DND-41 (cell line): ENCODE data around the gene CPEB2.
A peak's percentile ranks its signal among the peaks of the same experiment; 100 is the strongest.

Experiments
- EZH2 ChIP-seq: IDR thresholded peaks from 3 replicates; pipeline ENCODE4 v1.6.1; 2012; ENCODE audit warnings: borderline replicate concordance, low read depth, mild to moderate bottlenecking, moderate library complexity, low read length, inconsistent platforms; ENCODE audit not compliant: severe bottlenecking
- TF ChIP-seq, protein P1 (sequence below): IDR thresholded peaks from 2 replicates; pipeline ENCODE4 v1.5.1; 2012; ENCODE audit warnings: borderline replicate concordance, low read length, moderate library complexity, mild to moderate bottlenecking; ENCODE audit not compliant: poor library complexity, severe bottlenecking; ENCODE audit errors: extremely low read depth

DNA sequence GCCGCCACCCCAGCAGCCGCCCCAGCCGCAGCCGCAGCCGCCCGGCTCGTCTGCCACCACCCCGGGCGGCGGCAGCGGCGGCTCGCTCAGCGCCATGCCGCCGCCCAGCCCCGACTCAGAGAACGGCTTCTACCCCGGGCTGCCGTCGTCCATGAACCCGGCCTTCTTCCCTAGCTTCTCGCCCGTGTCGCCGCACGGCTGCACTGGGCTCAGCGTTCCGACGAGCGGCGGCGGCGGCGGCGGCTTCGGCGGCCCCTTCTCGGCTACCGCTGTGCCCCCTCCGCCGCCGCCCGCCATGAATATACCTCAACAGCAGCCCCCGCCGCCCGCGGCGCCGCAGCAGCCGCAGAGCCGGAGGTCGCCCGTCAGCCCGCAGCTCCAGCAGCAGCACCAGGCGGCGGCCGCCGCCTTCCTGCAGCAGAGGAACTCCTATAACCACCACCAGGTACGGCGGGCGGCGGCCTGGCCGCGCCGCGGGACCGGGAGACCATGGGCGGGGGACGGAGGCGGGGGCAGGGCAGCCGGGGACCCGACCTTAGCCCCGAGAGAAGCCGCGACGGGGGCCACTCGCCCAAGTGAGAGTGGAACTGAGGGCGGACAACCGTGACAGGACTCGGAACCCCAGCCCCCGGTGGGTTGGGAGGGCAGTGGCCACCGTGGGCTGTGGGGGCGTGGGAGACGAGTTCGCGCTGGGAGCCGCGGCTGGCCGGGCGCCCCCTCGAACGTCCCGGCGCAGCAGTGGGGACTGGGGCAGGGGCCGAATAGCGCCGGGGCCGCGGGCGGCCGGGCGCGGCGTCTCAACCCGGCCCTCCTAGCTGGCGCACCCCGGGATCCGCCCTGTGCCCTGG lies 1.8 kb downstream of the CPEB2 start:
- peak; percentile 96 for TF ChIP-seq EZH2
- TF ChIP-seq, protein P1, sequence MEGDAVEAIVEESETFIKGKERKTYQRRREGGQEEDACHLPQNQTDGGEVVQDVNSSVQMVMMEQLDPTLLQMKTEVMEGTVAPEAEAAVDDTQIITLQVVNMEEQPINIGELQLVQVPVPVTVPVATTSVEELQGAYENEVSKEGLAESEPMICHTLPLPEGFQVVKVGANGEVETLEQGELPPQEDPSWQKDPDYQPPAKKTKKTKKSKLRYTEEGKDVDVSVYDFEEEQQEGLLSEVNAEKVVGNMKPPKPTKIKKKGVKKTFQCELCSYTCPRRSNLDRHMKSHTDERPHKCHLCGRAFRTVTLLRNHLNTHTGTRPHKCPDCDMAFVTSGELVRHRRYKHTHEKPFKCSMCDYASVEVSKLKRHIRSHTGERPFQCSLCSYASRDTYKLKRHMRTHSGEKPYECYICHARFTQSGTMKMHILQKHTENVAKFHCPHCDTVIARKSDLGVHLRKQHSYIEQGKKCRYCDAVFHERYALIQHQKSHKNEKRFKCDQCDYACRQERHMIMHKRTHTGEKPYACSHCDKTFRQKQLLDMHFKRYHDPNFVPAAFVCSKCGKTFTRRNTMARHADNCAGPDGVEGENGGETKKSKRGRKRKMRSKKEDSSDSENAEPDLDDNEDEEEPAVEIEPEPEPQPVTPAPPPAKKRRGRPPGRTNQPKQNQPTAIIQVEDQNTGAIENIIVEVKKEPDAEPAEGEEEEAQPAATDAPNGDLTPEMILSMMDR: no peak
